Lower lobe of right lung (tissue), 2 donors: ENCODE results near the gene PRKCZ. TPM values are rescaled to one million over a fixed set of nuclear protein-coding genes. Genes with fewer than 3 reads are reported as not detected.
A peak's percentile ranks its signal among the peaks of the same experiment; 100 is the strongest.

Source experiments
- ATAC-seq, 2 donors: fragments of 200-7000 bp; cut with Tn5 transposase; one replicate each; pipeline ENCODE4 v1.9.1; 2020 to 2022; ENCODE audit warnings: mild to moderate bottlenecking in 2 of 2, moderate library complexity in 2 of 2
- DNase-seq: peaks from one replicate; pipeline ENCODE4 v3.0.0-alpha.2; 2020
- H3K27ac ChIP-seq: fragments of 200-600 bp; one replicate; pipeline ENCODE4 v1.8.0; 2022
- H3K27me3 ChIP-seq: fragments of 200-600 bp; one replicate; pipeline ENCODE4 v1.8.0; 2022; ENCODE audit warnings: low read depth
- H3K36me3 ChIP-seq: fragments of 200-600 bp; one replicate; pipeline ENCODE4 v1.8.0; 2022; ENCODE audit warnings: mild to moderate bottlenecking
- H3K4me1 ChIP-seq: fragments of 200-600 bp; one replicate; pipeline ENCODE4 v1.8.0; 2022
- H3K4me3 ChIP-seq: fragments of 200-600 bp; one replicate; pipeline ENCODE4 v1.8.0; 2022; ENCODE audit warnings: mild to moderate bottlenecking
- H3K9me3 ChIP-seq: fragments of 200-600 bp; one replicate; pipeline ENCODE4 v1.8.0; 2022
- intact Hi-C: fragments of 100-400 bp; cut with DNase I; formaldehyde crosslinking; loops from one replicate; pipeline ENCODE4 v1.11.0; 2022
- total RNA-seq: library from RNA; stranded (reverse); fragmentation: NEBNext Ultra II Directional; extraction: Animal tissue kit (Norgen Biotek cat#: 25700); gene quantifications from one replicate; pipeline ENCODE4 v1.2.1, GENCODE V29; 2021
- TF ChIP-seq, protein P1 (sequence below): fragments of 200-600 bp; IDR thresholded peaks from one replicate; pipeline ENCODE4 v1.8.0; 2022; ENCODE audit warnings: antibody characterized with exemption, mild to moderate bottlenecking
- donor health status: DM: no; HTN: yes; CAD: no; lungs with severe emphysema.

The PRKCZ gene
- total RNA-seq, 1 donor from 2014 or later, result 97.6 TPM

DNA sequence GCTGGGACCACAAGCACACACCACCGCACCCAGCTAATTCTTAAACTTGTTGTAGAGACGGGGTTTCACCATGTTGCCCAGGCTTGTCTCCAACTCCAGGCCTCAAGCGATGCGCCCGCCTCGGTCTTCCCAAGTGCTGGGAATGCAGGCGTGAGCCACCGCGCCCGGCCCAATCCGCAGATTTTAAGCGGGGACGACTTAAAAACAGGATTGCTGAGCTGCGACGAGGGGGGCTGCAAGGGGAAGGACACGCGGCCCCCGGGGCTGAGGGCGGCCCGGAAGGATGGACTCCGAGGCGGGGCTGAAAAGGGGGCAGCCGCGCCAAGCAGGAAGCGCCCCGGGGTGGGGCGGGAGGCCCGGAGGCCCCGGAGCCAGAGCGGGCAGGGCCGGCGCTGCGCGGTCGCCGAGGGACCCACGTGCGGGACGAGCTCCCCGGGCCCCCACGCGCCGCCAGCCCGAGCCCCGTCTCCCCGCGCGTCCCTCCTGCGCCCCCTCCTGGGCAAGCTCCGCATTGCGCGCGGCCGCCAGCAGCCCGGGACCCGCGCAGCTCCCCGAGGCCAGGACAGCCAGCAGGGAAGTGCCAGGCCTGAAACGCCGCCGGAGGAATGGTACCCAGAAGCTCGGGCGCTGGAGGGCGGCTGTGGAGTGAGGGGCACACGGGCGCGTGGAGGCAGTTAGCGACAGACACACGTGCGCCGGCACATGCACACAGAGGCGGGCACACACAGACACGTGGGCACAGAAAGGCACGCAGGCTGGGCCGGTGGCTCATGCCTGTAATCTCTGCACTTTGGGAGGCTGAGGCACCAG is 5.5 kb upstream of the PRKCZ start:
- peak; percentile 70 to 75 for ATAC-seq

DNA sequence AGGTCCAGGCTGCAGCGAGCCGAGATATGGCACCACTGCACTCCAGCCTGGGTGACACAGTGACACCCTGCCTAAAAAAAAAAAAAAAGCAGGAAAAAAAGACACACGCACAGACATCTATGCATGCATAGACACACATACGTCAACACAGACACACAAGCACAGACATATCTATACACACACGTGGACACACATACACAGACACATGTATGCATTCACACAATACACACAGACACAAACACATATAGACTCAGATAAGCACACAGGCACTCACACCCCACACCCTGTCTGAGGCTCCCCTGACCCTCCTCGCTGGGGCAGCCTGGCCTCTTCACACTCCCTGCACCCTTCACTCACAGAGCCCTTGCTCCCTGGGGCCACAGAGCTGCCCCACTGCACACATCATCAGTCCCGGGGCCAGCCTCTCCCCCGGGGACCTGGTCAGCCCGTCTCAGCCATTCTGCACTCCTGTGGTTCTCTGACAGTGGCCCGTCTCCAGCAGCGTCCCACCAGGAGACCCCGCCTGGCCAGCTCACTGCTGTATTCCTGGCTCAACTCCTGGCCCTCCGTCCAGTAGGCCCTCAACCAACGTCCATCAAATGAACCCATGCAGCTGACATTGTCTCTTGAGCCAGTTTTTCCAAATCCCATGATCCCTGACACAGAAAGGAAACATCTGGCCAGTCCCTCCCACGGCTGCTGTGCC is 4.6 kb upstream of the PRKCZ start:
- DNase-seq (no peak), ATAC-seq (no peak)
- Histone ChIP-seq H3K27me3 (peaks cover 38% of the 10 kb centered on the region), H3K36me3 (no peaks in the 10 kb centered on the region), H3K27ac (no peak overlapping the region), H3K4me3 (no peak overlapping the region), H3K9me3 (no peaks in the 10 kb centered on the region), H3K4me1 (peaks cover 43% of the 10 kb centered on the region)
- intact Hi-C loops, result loop anchor here (10.0 kb wide), 1 partner anchor 101 kb away; no protein-coding TSS in a partner anchor
- TF ChIP-seq, protein P1, sequence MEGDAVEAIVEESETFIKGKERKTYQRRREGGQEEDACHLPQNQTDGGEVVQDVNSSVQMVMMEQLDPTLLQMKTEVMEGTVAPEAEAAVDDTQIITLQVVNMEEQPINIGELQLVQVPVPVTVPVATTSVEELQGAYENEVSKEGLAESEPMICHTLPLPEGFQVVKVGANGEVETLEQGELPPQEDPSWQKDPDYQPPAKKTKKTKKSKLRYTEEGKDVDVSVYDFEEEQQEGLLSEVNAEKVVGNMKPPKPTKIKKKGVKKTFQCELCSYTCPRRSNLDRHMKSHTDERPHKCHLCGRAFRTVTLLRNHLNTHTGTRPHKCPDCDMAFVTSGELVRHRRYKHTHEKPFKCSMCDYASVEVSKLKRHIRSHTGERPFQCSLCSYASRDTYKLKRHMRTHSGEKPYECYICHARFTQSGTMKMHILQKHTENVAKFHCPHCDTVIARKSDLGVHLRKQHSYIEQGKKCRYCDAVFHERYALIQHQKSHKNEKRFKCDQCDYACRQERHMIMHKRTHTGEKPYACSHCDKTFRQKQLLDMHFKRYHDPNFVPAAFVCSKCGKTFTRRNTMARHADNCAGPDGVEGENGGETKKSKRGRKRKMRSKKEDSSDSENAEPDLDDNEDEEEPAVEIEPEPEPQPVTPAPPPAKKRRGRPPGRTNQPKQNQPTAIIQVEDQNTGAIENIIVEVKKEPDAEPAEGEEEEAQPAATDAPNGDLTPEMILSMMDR, result no peak

More for the DNA sequence above, 5.5 kb upstream of the PRKCZ start:
- H3K4me3 ChIP-seq, result peak overlapping the region; percentile 39
- H3K36me3 ChIP-seq, result no peaks in the 10 kb centered on the region
- peak; percentile 79 for DNase-seq
- H3K4me1 ChIP-seq, result peaks cover 41% of the 10 kb centered on the region
- peaks cover 32% of the 10 kb centered on the region for H3K27me3 ChIP-seq
- no peaks in the 10 kb centered on the region for H3K9me3 ChIP-seq
- intact Hi-C loops, result loop anchor here (10.0 kb wide), 1 partner anchor 100 kb away; no protein-coding TSS in a partner anchor
- TF ChIP-seq, protein P1, result peak; percentile 81
- H3K27ac ChIP-seq, result no peak overlapping the region

DNA sequence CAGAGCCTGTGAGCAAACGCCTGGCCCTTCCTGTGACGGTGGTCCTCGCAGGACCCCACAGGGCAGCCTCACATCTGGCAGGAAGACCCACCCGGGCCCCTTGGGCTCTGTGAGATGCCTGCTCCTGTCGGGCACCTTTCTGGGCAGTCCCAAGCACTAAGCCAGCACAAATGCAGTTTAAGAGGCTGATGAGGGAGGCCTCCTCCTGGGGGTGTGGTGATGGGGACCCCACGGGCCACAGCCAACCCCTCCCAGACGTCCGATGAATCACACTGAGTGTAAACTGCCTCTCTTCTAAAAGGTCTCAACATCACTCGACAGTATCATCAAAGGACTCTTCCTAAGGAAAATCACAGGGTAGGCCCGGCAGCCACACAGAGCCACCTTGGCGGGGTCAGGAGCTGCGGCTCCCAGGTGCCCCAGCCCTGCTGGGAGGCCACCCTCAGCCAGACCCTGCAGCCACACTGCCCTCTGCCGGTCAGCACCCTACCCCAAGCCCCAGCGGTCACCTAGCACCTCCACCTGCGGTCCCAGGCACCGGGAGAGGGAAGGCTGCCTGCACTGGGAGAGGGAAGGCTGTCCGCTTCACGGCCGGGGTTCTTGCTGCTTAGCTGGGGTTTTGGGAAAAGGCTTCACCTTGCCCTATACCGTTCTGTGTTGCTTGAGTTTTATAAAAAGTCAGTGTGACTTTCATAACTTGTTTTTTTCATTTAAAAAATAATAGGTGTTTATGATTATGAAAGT is 3.9 kb upstream of the PRKCZ start:
- peaks cover 43% of the 10 kb centered on the region for H3K4me1 ChIP-seq
- H3K27ac ChIP-seq, result no peak overlapping the region
- peaks cover 43% of the 10 kb centered on the region for H3K27me3 ChIP-seq
- intact Hi-C loops, result loop anchor here (10.0 kb wide), 1 partner anchor 102 kb away; no protein-coding TSS in a partner anchor
- ATAC-seq, result peak; percentile 36 to 52
- H3K9me3 ChIP-seq, result no peaks in the 10 kb centered on the region
- DNase-seq, result peak; percentile 86
- TF ChIP-seq, protein P1, result peak; percentile 76
- no peaks in the 10 kb centered on the region for H3K36me3 ChIP-seq
- H3K4me3 ChIP-seq, result no peak overlapping the region

DNA sequence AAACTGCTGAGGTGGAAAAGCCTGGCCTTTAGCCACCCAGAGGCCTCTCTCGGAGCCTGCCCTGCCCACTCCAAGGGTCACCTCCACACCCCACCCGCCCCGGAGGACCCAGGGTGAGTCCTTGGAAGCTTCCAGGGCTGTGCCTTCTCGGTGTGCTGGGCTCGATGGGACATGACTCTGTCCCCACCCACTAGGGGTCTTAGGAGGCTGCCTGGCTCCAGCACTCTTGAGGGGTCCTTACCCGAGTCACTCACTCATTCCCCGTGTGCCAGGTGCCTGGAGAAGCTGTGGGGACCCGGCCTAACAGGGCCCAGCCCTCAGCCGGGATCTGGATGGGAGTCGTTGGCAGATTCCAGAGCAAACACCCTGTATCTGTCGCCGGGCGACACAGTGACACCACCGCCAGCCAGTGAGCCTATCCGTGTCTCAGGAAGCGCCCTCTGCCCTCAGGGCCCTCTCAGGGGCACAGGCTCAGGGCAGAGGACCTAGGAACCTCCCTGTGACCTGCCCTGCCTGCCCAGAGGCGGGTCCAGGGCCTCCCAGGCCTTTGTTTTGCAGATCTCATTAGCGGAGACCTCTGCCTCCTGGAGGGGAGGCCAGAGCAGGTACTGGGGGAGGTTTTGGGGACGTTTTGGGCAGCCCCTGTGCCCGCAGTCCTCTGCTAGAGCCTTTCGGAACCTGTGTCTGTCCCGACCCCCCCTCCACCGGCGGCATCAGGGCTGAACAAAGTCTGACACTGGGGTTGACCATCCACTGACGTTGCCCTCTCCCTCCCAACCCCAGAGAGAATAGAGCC is 3.1 kb upstream of the PRKCZ start:
- Histone ChIP-seq H3K4me1 (peaks cover 43% of the 10 kb centered on the region), H3K9me3 (no peaks in the 10 kb centered on the region), H3K27ac (no peak overlapping the region), H3K27me3 (peaks cover 50% of the 10 kb centered on the region), H3K4me3 (no peak overlapping the region), H3K36me3 (no peaks in the 10 kb centered on the region)
- TF ChIP-seq, protein P1, result no peak
- DNase-seq, result no peak
- ATAC-seq, result no peak
- intact Hi-C loops, result loop anchor here (10.0 kb wide), 1 partner anchor 102 kb away; no protein-coding TSS in a partner anchor
